HUES64 (cell line): ENCODE data around the gene CAMK2N2.

Experiments used
- H3K27ac ChIP-seq: 2 replicates; pipeline ENCODE4 v1.7.0; 2013; ENCODE audit warnings: low read depth, low read length, inconsistent platforms
- H3K27me3 ChIP-seq: 2 replicates; pipeline ENCODE4 v1.6.1; 2013; ENCODE audit warnings: mild to moderate bottlenecking, low read length; ENCODE audit not compliant: insufficient read depth
- H3K36me3 ChIP-seq: 2 replicates; pipeline ENCODE4 v1.6.1; 2013; ENCODE audit warnings: mild to moderate bottlenecking, low read length; ENCODE audit not compliant: insufficient read depth
- H3K4me1 ChIP-seq: 2 replicates; pipeline ENCODE4 v1.6.1; 2013; ENCODE audit warnings: mild to moderate bottlenecking, low read length, moderate library complexity; ENCODE audit not compliant: insufficient read depth
- H3K4me3 ChIP-seq: 2 replicates; pipeline ENCODE4 v1.5.1; 2013; ENCODE audit warnings: mild to moderate bottlenecking, low read length, moderate library complexity
- H3K9ac ChIP-seq: 2 replicates; pipeline ENCODE4 v1.6.1; 2013; ENCODE audit warnings: mild to moderate bottlenecking, low read depth, low read length
- H3K9me3 ChIP-seq: 2 replicates; pipeline ENCODE4 v1.6.1; 2013; ENCODE audit warnings: low read depth, low read length; ENCODE audit not compliant: insufficient read depth
- WGBS: fragments of 150-250, 120-280 bp; methylation state at CpG from one replicate; pipeline ENCODE4 v1.1.7; 2013; ENCODE audit warnings: missing lambda C conversion rate; 5-methylcytosine and 5-hydroxymethylcytosine counted together

CAMK2N2 gene

GRCh38 chr3:184291738-184292445, 30.5 kb upstream of the CAMK2N2 start:
- Histone ChIP-seq H3K4me3 (no peak overlapping the region), H3K9me3 (no peaks in the 10 kb centered on the region), H3K36me3 (no peaks in the 10 kb centered on the region), H3K4me1 (no peaks in the 10 kb centered on the region), H3K9ac (no peak overlapping the region), H3K27ac (no peak overlapping the region), H3K27me3 (no peaks in the 10 kb centered on the region)
- 93% methylated on average over 21 of the region's 21 CpGs for WGBS

DNA sequence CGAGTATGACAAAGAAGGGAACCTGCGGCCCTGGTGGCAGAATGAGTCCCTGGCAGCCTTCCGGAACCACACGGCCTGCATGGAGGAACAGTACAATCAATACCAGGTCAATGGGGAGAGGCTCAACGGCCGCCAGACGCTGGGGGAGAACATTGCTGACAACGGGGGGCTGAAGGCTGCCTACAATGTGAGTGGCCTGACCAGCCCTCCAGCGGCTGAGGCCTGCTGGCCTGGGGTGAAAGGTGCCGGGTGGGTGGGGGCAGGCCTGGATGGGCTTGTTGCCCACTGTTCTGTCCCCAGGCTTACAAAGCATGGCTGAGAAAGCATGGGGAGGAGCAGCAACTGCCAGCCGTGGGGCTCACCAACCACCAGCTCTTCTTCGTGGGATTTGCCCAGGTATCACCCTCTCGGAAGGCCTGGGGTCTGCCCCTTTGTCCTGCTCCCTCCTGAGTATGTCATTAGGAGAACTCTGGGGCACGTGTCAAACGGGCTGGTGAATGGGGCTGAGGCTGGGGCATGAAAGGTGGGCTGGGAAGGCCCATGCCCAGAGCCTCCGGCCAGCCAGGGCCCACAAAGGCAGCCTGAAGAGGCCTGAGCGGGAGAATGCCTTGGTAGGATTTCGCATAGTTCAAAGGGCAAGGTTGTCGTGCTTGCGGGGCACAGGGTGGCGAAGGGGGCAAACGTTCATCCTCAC, 29.8 kb upstream of the CAMK2N2 start:
- Histone ChIP-seq H3K27ac (no peak overlapping the region), H3K36me3 (no peaks in the 10 kb centered on the region), H3K9me3 (no peaks in the 10 kb centered on the region), H3K9ac (no peak overlapping the region), H3K4me1 (no peaks in the 10 kb centered on the region), H3K4me3 (no peak overlapping the region), H3K27me3 (no peaks in the 10 kb centered on the region)
- 92% methylated on average over 22 of the region's 22 CpGs for WGBS

- Histone ChIP-seq H3K27me3 (no peaks in the 10 kb centered on the region), H3K9me3 (no peaks in the 10 kb centered on the region), H3K9ac (no peak overlapping the region), H3K4me3 (no peak overlapping the region), H3K4me1 (no peaks in the 10 kb centered on the region), H3K27ac (no peak overlapping the region), H3K36me3 (no peaks in the 10 kb centered on the region)
- WGBS, result 90% methylated on average over 10 of the region's 10 CpGs
Measured at GRCh38 chr3:184290331-184290730, 29.0 kb upstream of the CAMK2N2 start.

GRCh38 chr3:184289426-184289938, 28.1 kb upstream of the CAMK2N2 start:
- H3K4me1 ChIP-seq, result no peaks in the 10 kb centered on the region
- no peak overlapping the region for H3K27ac ChIP-seq
- H3K36me3 ChIP-seq, result no peaks in the 10 kb centered on the region
- no peaks in the 10 kb centered on the region for H3K27me3 ChIP-seq
- H3K9me3 ChIP-seq, result no peaks in the 10 kb centered on the region
- no peak overlapping the region for H3K9ac ChIP-seq
- no peak overlapping the region for H3K4me3 ChIP-seq
- WGBS, result 31% methylated on average over 10 of the region's 10 CpGs

DNA sequence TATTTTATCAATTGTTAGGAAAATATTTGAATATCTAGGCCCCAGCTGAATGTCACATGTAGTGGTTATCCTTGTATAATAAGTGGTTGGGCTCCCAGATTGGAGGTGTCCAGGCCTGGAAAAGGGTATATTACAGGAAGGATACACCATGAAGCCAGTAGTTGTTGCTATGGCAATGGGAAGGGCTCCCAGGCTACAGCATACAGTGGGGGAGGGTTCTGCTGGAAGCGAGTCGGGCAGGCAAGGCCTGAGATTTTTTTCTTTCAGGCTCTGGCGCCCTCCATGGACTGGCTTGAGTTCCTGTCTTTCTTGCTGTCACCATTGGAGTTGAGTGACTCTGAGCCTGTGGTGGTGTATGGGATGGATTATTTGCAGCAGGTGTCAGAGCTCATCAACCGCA, 23.3 kb upstream of the CAMK2N2 start:
- Histone ChIP-seq H3K9ac (no peak overlapping the region), H3K4me3 (no peak overlapping the region), H3K36me3 (no peaks in the 10 kb centered on the region), H3K9me3 (no peaks in the 10 kb centered on the region), H3K27me3 (peaks cover 4% of the 10 kb centered on the region; the same call in 1 of the 2 replicates), H3K27ac (no peak overlapping the region), H3K4me1 (no peaks in the 10 kb centered on the region)
- WGBS, result 10% methylated on average over 4 of the region's 4 CpGs

DNA sequence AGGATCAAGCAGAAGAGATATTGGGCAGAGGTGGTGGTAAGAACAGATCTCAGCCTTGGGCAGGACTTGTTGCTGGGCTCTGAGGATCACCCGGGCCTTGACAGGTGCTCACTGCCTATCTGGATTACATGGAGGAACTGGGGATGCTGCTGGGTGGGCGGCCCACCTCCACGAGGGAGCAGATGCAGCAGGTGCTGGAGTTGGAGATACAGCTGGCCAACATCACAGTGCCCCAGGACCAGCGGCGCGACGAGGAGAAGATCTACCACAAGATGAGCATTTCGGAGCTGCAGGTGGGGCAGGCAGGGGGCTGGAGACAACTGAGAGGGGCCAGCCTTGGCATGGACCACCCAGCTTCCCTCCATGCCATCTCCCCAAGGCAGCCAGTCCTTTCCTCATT, 22.3 kb upstream of the CAMK2N2 start:
- Histone ChIP-seq H3K4me3 (no peak overlapping the region), H3K4me1 (no peaks in the 10 kb centered on the region), H3K9me3 (no peaks in the 10 kb centered on the region), H3K27ac (no peak overlapping the region), H3K9ac (no peak overlapping the region), H3K27me3 (peaks cover 4% of the 10 kb centered on the region; the same call in 1 of the 2 replicates), H3K36me3 (no peaks in the 10 kb centered on the region)
- WGBS, result 92% methylated on average over 8 of the region's 8 CpGs

- no peaks in the 10 kb centered on the region for H3K36me3 ChIP-seq
- WGBS, result 96% methylated on average over 4 of the region's 4 CpGs
- no peak overlapping the region for H3K4me3 ChIP-seq
- peaks cover 9% of the 10 kb centered on the region; the same call in 1 of the 2 replicates for H3K27me3 ChIP-seq
- no peaks in the 10 kb centered on the region for H3K9me3 ChIP-seq
- H3K4me1 ChIP-seq, result no peaks in the 10 kb centered on the region
- no peak overlapping the region for H3K27ac ChIP-seq
- no peak overlapping the region for H3K9ac ChIP-seq
Measured at GRCh38 chr3:184282941-184283340, 21.6 kb upstream of the CAMK2N2 start.

- Histone ChIP-seq H3K36me3 (no peaks in the 10 kb centered on the region), H3K4me3 (no peak overlapping the region), H3K9me3 (no peaks in the 10 kb centered on the region), H3K27me3 (peaks cover 42% of the 10 kb centered on the region), H3K27ac (no peak overlapping the region), H3K9ac (no peak overlapping the region), H3K4me1 (peaks cover 3% of the 10 kb centered on the region; the same call in 1 of the 2 replicates)
- WGBS, result 95% methylated on average over 6 of the region's 6 CpGs
Measured at GRCh38 chr3:184277366-184277765, 16.0 kb upstream of the CAMK2N2 start.

DNA sequence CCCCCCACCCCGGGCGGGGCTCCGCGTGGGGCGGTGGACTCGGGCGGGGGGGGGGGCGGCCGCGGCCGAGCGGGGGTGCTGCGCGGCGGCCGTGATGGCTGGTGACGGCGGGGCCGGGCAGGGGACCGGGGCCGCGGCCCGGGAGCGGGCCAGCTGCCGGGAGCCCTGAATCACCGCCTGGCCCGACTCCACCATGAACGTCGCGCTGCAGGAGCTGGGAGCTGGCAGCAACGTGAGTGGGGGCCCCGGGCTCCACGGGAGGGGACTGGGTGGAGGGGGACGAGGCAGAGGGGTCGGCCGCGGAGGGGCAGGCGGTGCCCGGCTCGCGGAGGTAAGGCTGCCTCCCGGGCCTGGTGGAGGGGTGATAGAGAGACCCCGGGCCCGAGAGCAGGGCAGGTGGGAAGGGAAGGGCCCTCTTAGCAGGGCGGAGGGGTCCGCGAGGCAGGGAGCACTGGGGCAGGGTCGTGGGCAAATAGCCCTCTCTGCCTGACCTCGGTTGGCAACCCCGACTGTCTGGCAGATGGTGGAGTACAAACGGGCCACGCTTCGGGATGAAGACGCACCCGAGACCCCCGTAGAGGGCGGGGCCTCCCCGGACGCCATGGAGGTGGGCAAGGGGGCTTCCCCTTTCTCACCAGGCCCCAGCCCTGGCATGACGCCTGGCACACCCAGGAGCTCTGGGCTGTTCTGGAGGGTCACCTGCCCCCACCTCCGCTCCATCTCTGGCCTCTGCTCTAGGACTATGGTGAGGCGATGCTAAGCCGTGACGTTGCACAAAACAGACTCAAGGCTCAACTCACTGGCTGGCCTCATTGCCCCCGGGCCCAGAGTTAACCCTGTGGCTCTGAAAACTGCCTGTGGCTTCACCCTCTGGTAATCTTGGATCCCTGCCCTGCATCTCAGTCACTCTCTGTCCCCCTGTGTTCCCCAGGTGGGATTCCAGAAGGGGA, 14.9 kb upstream of the CAMK2N2 start, which contains the start of gene ECE2:
TSS of gene ECE2 (plus strand) at position 62 of the 950 bp plus-strand sequence. CDS start at position 194, 132 bp downstream.
- Histone ChIP-seq H3K4me3 (peak within 1 kb of the TSS; percentile 45), H3K27ac (no peak within 1 kb of the TSS), H3K9ac (no peak within 1 kb of the TSS), H3K9me3 (no peaks in the 10 kb centered on the region), H3K36me3 (no peaks in the 10 kb centered on the region), H3K27me3 (peaks cover 42% of the 10 kb centered on the region), H3K4me1 (peaks cover 3% of the 10 kb centered on the region; the same call in 1 of the 2 replicates)
- 42% methylated on average over 63 of the region's 65 CpGs for WGBS

DNA sequence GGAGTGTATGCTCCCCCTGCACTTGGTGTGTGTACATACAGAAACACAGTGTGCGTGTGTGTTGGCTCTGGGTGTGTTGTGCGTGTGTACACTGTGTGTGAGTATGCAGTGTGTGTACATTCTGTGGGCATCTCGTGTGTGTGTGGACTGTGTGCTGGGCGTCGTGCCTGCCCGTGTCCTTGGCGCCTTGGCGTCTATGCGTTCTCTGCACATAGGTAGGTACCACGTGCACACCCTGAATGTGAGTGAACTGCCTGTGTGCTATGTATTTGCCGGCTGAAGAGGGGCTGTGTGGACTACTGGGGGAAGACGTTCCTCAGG, 14.0 kb upstream of the CAMK2N2 start:
- Histone ChIP-seq H3K4me3 (peak overlapping the region; percentile 45), H3K27ac (no peak overlapping the region), H3K36me3 (no peaks in the 10 kb centered on the region), H3K9ac (no peak overlapping the region), H3K9me3 (no peaks in the 10 kb centered on the region), H3K4me1 (peaks cover 3% of the 10 kb centered on the region; the same call in 1 of the 2 replicates), H3K27me3 (peaks cover 42% of the 10 kb centered on the region)
- 81% methylated on average over 12 of the region's 12 CpGs for WGBS
